Endothelial cell of umbilical vein (primary cell): ENCODE measurements around the gene YAP1. TPM values are rescaled to one million over a fixed set of nuclear protein-coding genes. Genes with fewer than 3 reads are reported as not detected.

ENCODE experiments used
- BruUV-seq: library from RNA; stranded (reverse); fragments of 400-500 nt; replicated peaks from 2 replicates; lab custom pipeline; 2021; lab: Mats Ljungman, UMichigan
- CTCF ChIA-PET: fragments of 300-600, 350-600 bp; sonication (Branson Sonifier 250); formaldehyde crosslinking; loops from one replicate; lab custom pipeline; 2021; ENCODE audit warnings: antibody characterized with exemption, inconsistent platforms; lab: Charles Lee
- POLR2A ChIA-PET: fragments of 300-600, 350-600 bp; sonication (Branson Sonifier 250); formaldehyde crosslinking; loops from one replicate; lab custom pipeline; 2021; ENCODE audit warnings: antibody characterized with exemption, inconsistent platforms; lab: Charles Lee
- DNase-seq: peaks from one replicate; pipeline ENCODE4 v3.0.0-alpha.2; 2011; ENCODE audit warnings: low read depth, low spot score
- FAIRE-seq: peaks from 2 replicates; lab custom pipeline; 2011; peaks lifted over from hg19 to GRCh38; lab: Jason Lieb, UNC
- H2AFZ ChIP-seq: 2 replicates; pipeline ENCODE4 v1.6.0; 2012; ENCODE audit warnings: low read depth, low read length, control low read depth, inconsistent platforms
- H3K27ac ChIP-seq: 2 replicates; pipeline ENCODE4 v1.5.1; 2011; ENCODE audit warnings: low read depth, mild to moderate bottlenecking, control low read depth, low read length, moderate library complexity; ENCODE audit not compliant: insufficient read depth
- H3K27me3 ChIP-seq, 2 experiments: 2 replicates each; pipeline versions ENCODE4 v1.6.0 to v1.6.1; 2011; ENCODE audit warnings: low read length in 2 of 2, mixed read lengths in 1 of 2; ENCODE audit not compliant: control insufficient read depth in 2 of 2, insufficient read depth in 2 of 2
- H3K36me3 ChIP-seq, 2 experiments: 2 replicates in 1 of 2; 3 replicates in 1 of 2; pipeline ENCODE4 v1.5.1; 2011; ENCODE audit warnings: low read length in 2 of 2, mild to moderate bottlenecking in 1 of 2, moderate library complexity in 1 of 2; ENCODE audit not compliant: control insufficient read depth in 2 of 2, insufficient read depth in 2 of 2; ENCODE audit errors: extremely low read depth in 1 of 2
- H3K4me1 ChIP-seq: 3 replicates; pipeline ENCODE4 v1.5.1; 2011; ENCODE audit warnings: mild to moderate bottlenecking, low read length; ENCODE audit not compliant: control insufficient read depth, insufficient read depth; ENCODE audit errors: extremely low read depth
- H3K4me2 ChIP-seq: 2 replicates; pipeline ENCODE4 v1.6.1; 2011; ENCODE audit warnings: low read length, control low read depth, mixed read lengths; ENCODE audit not compliant: insufficient read depth
- H3K4me3 ChIP-seq, 3 experiments: fragments of 200-600 bp in 1 of 3; sonication (generic), shearing (Covaris generic) in 1 of 3; replicated peaks in 1 of 3; 2 replicates each; pipeline ENCODE4 v1.5.1; 2011 to 2016; ENCODE audit warnings: control low read depth in 3 of 3, low read length in 3 of 3, mild to moderate bottlenecking in 2 of 3, inconsistent platforms in 1 of 3, low read depth in 1 of 3, moderate library complexity in 1 of 3; ENCODE audit not compliant: insufficient read depth in 1 of 3
- H3K79me2 ChIP-seq: 2 replicates; pipeline ENCODE4 v1.6.0; 2012; ENCODE audit warnings: low read length, inconsistent platforms; ENCODE audit not compliant: control insufficient read depth, insufficient read depth
- H3K9ac ChIP-seq: replicated peaks from 2 replicates; pipeline ENCODE3; 2011; ENCODE audit warnings: low read length, control low read depth; ENCODE audit not compliant: insufficient read depth; ENCODE audit errors: extremely low read depth
- H3K9me1 ChIP-seq: replicated peaks from 3 replicates; pipeline ENCODE4 v1.6.0; 2011; ENCODE audit warnings: mild to moderate bottlenecking, low read length; ENCODE audit not compliant: control insufficient read depth, insufficient read depth; ENCODE audit errors: extremely low read depth
- H3K9me3 ChIP-seq: replicated peaks from 2 replicates; pipeline ENCODE4 v1.5.1; 2012; ENCODE audit warnings: low read length, inconsistent platforms; ENCODE audit not compliant: control insufficient read depth, insufficient read depth
- H4K20me1 ChIP-seq: replicated peaks from 2 replicates; pipeline ENCODE3; 2011; ENCODE audit warnings: mild to moderate bottlenecking, low read length; ENCODE audit not compliant: control insufficient read depth, insufficient read depth; ENCODE audit errors: extremely low read depth
- CTCF ChIP-seq, 2 donors: IDR thresholded peaks; 1 replicate in 1 of 2; 2 replicates in 1 of 2; pipeline ENCODE4 v1.5.1; 2011; ENCODE audit warnings: low read length in 2 of 2, mild to moderate bottlenecking in 2 of 2, moderate library complexity in 2 of 2, control low read depth in 1 of 2, inconsistent platforms in 1 of 2, low read depth in 1 of 2; ENCODE audit not compliant: insufficient read depth in 1 of 2; ENCODE audit errors: extremely low read depth in 1 of 2
- EZH2 ChIP-seq: IDR thresholded peaks from 2 replicates; pipeline ENCODE4 v1.6.1; 2012; ENCODE audit warnings: borderline replicate concordance, low read depth, mild to moderate bottlenecking, moderate library complexity, low read length, inconsistent platforms; ENCODE audit not compliant: severe bottlenecking
- FOS ChIP-seq: IDR thresholded peaks from 2 replicates; pipeline ENCODE4 v1.6.1; 2011; ENCODE audit warnings: mild to moderate bottlenecking, low read length, moderate library complexity, borderline replicate concordance; ENCODE audit not compliant: insufficient read depth
- GATA2 ChIP-seq: IDR thresholded peaks from 2 replicates; pipeline ENCODE4 v1.7.0; 2011; ENCODE audit warnings: low read depth, mild to moderate bottlenecking, moderate library complexity, mixed read lengths, low read length; ENCODE audit not compliant: insufficient read length, insufficient read depth
- JUN ChIP-seq: IDR thresholded peaks from 2 replicates; pipeline ENCODE4 v1.6.1; 2011; ENCODE audit warnings: borderline replicate concordance, low read depth; ENCODE audit not compliant: insufficient read length, insufficient read depth
- MYC ChIP-seq: IDR thresholded peaks from one replicate; pipeline ENCODE4 v1.6.1; 2011; ENCODE audit warnings: mild to moderate bottlenecking, low read depth, low read length
- POLR2A ChIP-seq: IDR thresholded peaks from 2 replicates; pipeline ENCODE4 v1.6.1; 2012; ENCODE audit warnings: low read depth, mild to moderate bottlenecking, control low read depth, low read length
- POLR2AphosphoS5 ChIP-seq: IDR thresholded peaks from 2 replicates; pipeline ENCODE4 v1.6.1; 2012; ENCODE audit warnings: low read depth, mild to moderate bottlenecking, control low read depth, low read length, moderate library complexity; ENCODE audit not compliant: insufficient read depth
- dilution Hi-C: fragments of 300-500 bp; cut with MboI; formaldehyde crosslinking; loops from one replicate; pipeline ENCODE4 v1.15.0; 2019; ENCODE audit warnings: low sequenced_read_pairs; ENCODE audit not compliant: extremely low pct_ligation_motif_present
- intact Hi-C: fragments of 100-400 bp; cut with micrococcal nuclease; formaldehyde crosslinking; loops from one replicate; pipeline ENCODE4 v1.10.0; 2022
- polyA plus RNA-seq, 4 experiments: library from polyadenylated mRNA; depleted of rRNA in 3 of 4; stranded (reverse) in 3 of 4; unstranded in 1 of 4; fragments of >200 nt; gene quantifications; 2 replicates each; pipeline versions ENCODE4 v1.2.1 to v1.2.3, GENCODE V29; 2011 to 2012; ENCODE audit warnings: missing spikeins in 1 of 4
- total RNA-seq: library from RNA; stranded (reverse); gene quantifications from 2 replicates; pipeline ENCODE4 v1.2.3, GENCODE V29; 2021

Gene YAP1
- total and polyA plus RNA-seq, 2 donors (not counting 3 experiments of a cell fraction or from before 2014, with no cell fraction given) = 32.6 to 48.9 TPM

GRCh38 chr11:102120437-102120973 lies 10.3 kb downstream of the YAP1 start:
- H3K27ac ChIP-seq = no peak overlapping the region
- no TSS peak for BruUV-seq
- H3K79me2 ChIP-seq = no peaks in the 10 kb centered on the region
- DNase-seq = no peak
- FAIRE-seq = no peak
- no peaks in the 10 kb centered on the region for H3K9me1 ChIP-seq
- dilution Hi-C loops = no loop called here
- H3K4me2 ChIP-seq = no peak overlapping the region
- intact Hi-C loops = no loop called here
- H3K9me3 ChIP-seq = no peaks in the 10 kb centered on the region
- no peak overlapping the region for H3K9ac ChIP-seq
- no peak overlapping the region for H3K4me3 ChIP-seq
- no peak for TF ChIP-seq GATA2
- TF ChIP-seq POLR2A = no peak
- TF ChIP-seq MYC = no peak
- no peak for TF ChIP-seq FOS
- no peak for TF ChIP-seq EZH2
- ChIA-PET POLR2A (no interaction called here), CTCF (no interaction called here)
- H3K4me1 ChIP-seq = peaks cover 8% of the 10 kb centered on the region
- peaks cover 40% of the 10 kb centered on the region for H4K20me1 ChIP-seq
- H2AFZ ChIP-seq = no peak overlapping the region
- peaks cover 6 to 32% of the 10 kb centered on the region in 2 experiments for H3K27me3 ChIP-seq
- peaks cover 0 to 2% of the 10 kb centered on the region in 2 experiments for H3K36me3 ChIP-seq

- peaks cover 3 to 24% of the 10 kb centered on the region in 2 experiments for H3K27me3 ChIP-seq
- no peaks in the 10 kb centered on the region for H3K79me2 ChIP-seq
- DNase-seq = no peak
- no peak overlapping the region for H3K27ac ChIP-seq
- peaks cover 38% of the 10 kb centered on the region for H4K20me1 ChIP-seq
- BruUV-seq = no TSS peak
- no peak overlapping the region for H3K4me2 ChIP-seq
- no peak overlapping the region for H3K4me3 ChIP-seq
- dilution Hi-C loops (no loop called here), intact Hi-C loops (no loop called here)
- no peaks in the 10 kb centered on the region for H3K9me1 ChIP-seq
- H3K36me3 ChIP-seq = no peaks in the 10 kb centered on the region
- no peaks in the 10 kb centered on the region for H3K9me3 ChIP-seq
- ChIA-PET POLR2A (no interaction called here), CTCF (no interaction called here)
- H3K9ac ChIP-seq = no peak overlapping the region
- H3K4me1 ChIP-seq = peaks cover 11% of the 10 kb centered on the region
- TF ChIP-seq POLR2AphosphoS5 (no peak), FOS (no peak), CTCF (IDR thresholded peaks at IDR 0.05; ENCODE audit: extremely low read depth in 1 of 2, insufficient read depth in 1 of 2, low read depth in 1 of 2, low read length in 2 of 2) (no peak), JUN (no peak), EZH2 (no peak)
- H2AFZ ChIP-seq = no peak overlapping the region
- FAIRE-seq = no peak
These were observed 11.1 kb downstream of the YAP1 start for GRCh38 chr11:102121329-102121728.
